Measurements from ENCODE around the gene RFPL3.
"Not testable (repeated sequence)": the region's sequence is repeated elsewhere in the genome, so short reads cannot be mapped to it uniquely, and the experiment has no call there.

The RFPL3 gene

DNA sequence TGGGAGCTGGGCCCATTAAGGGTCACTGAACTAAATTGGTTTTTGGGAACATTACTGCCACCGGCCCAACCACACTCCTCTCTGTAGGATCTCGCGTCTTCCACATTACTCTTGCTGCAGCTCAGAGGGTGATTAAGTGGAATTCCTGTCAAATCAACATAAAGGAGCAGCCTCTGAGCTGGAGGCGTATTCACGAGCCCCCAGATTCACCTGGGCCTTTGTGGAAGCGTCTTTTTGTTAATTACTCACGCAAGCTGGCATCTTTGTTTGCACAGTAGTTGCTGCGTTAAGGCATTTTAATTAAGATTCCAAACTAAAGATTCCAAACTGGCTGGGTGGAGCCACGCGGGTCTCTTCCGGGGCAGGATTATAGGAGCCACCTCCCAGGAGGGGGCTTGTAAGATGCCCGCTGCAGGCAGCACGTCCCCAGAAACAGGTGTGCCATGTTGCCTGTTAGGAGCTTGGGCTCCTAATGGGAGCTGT is 21.5 kb upstream of the RFPL3 start:
- Histone ChIP-seq H3K27me3 (no peaks in the 10 kb centered on the region), H3K9me3 (replicated peaks in 1 of 11) (no peaks in the 10 kb centered on the region), H3K27ac (no peak overlapping the region), H3K36me3 (no peaks in the 10 kb centered on the region), H3K4me3 (no peak overlapping the region), H3K9ac (no peak overlapping the region), H3K4me1 (peaks cover 0 to 7% (median 0%) of the 10 kb centered on the region in 10 experiments; a peak in 1 of 20 replicates), H3K4me2 (no peak overlapping the region), H4K20me1 (no peaks in the 10 kb centered on the region)
- no peak for TF ChIP-seq Cebpa-rat (IDR thresholded peaks at IDR 0.05)

GRCh38 chr22:32336771-32337424 is 20.8 kb upstream of the RFPL3 start:
- no peak overlapping the region for H3K4me3 ChIP-seq
- no peak overlapping the region for H3K4me2 ChIP-seq
- H3K9me3 ChIP-seq (replicated peaks in 1 of 11), result no peaks in the 10 kb centered on the region
- H4K20me1 ChIP-seq, result no peaks in the 10 kb centered on the region
- H3K27me3 ChIP-seq, result no peaks in the 10 kb centered on the region
- no peak for TF ChIP-seq Cebpa-rat (IDR thresholded peaks at IDR 0.05)
- H3K36me3 ChIP-seq, result no peaks in the 10 kb centered on the region
- H3K27ac ChIP-seq, result no peak overlapping the region
- peaks cover 0 to 7% (median 0%) of the 10 kb centered on the region in 10 experiments; a peak in 1 of 20 replicates for H3K4me1 ChIP-seq
- H3K9ac ChIP-seq, result no peak overlapping the region

DNA sequence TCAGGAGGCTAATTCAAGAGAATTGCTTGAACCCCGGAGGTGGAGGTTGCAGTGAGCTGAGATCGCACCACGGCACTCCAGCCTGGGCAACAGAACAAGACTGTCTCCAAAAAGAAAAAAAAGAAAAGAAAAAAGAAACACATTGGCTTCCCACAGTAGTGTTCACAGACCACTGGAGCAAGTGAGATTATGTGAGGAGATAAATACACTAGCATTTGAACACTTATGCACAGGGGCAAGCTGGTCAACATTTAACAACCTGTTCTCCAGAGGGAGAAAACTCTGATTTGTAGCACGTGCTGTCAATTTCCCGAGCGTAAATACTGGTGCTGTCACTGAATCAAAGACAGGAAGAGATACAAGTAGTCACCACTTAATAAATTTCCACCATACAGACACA is 20.2 kb upstream of the RFPL3 start:
- H4K20me1 ChIP-seq; H3K27me3 ChIP-seq; H3K4me2 ChIP-seq; H3K36me3 ChIP-seq; H3K4me3 ChIP-seq; H3K9ac ChIP-seq; H3K4me1 ChIP-seq; H3K9me3 ChIP-seq (replicated peaks in 1 of 11); H3K27ac ChIP-seq: not testable (repeated sequence)

GRCh38 chr22:32338757-32339156 is 18.9 kb upstream of the RFPL3 start:
- Histone ChIP-seq H3K27ac (no peak overlapping the region), H3K4me2 (no peak overlapping the region), H3K27me3 (no peaks in the 10 kb centered on the region), H3K4me1 (peaks cover 0 to 7% (median 0%) of the 10 kb centered on the region in 10 experiments; a peak in 1 of 20 replicates), H4K20me1 (no peaks in the 10 kb centered on the region), H3K36me3 (no peaks in the 10 kb centered on the region), H3K9me3 (replicated peaks in 1 of 11) (no peaks in the 10 kb centered on the region), H3K9ac (no peak overlapping the region), H3K4me3 (no peak overlapping the region)
- no peak for TF ChIP-seq Cebpa-rat (IDR thresholded peaks at IDR 0.05)

- TF ChIP-seq Cebpa-rat (IDR thresholded peaks at IDR 0.05), result no peak
- no peak overlapping the region for H3K27ac ChIP-seq
- no peaks in the 10 kb centered on the region for H4K20me1 ChIP-seq
- H3K9me3 ChIP-seq (replicated peaks in 1 of 11), result no peaks in the 10 kb centered on the region
- H3K4me2 ChIP-seq, result no peak overlapping the region
- H3K36me3 ChIP-seq, result no peaks in the 10 kb centered on the region
- H3K4me1 ChIP-seq, result peaks cover 0 to 7% (median 0%) of the 10 kb centered on the region in 10 experiments; a peak in 1 of 20 replicates
- no peak overlapping the region for H3K9ac ChIP-seq
- H3K4me3 ChIP-seq, result no peak overlapping the region
- H3K27me3 ChIP-seq, result no peaks in the 10 kb centered on the region
These were observed 18.3 kb upstream of the RFPL3 start for GRCh38 chr22:32339190-32340012.

- no peaks in the 10 kb centered on the region for H3K36me3 ChIP-seq
- no peaks in the 10 kb centered on the region for H4K20me1 ChIP-seq
- no peaks in the 10 kb centered on the region for H3K9me3 ChIP-seq (replicated peaks in 1 of 11)
- peaks cover 0 to 7% (median 0%) of the 10 kb centered on the region in 10 experiments; a peak in 1 of 20 replicates for H3K4me1 ChIP-seq
- no peak overlapping the region for H3K9ac ChIP-seq
- no peak for TF ChIP-seq Cebpa-rat (IDR thresholded peaks at IDR 0.05)
- no peaks in the 10 kb centered on the region for H3K27me3 ChIP-seq
- no peak overlapping the region for H3K27ac ChIP-seq
- H3K4me2 ChIP-seq, result peak overlapping the region in 1 of 11 experiments; percentile 20; a peak in 1 of 22 replicates
- no peak overlapping the region for H3K4me3 ChIP-seq
These were observed 17.3 kb upstream of the RFPL3 start for GRCh38 chr22:32340411-32340810.

GRCh38 chr22:32341122-32341740 is 16.4 kb upstream of the RFPL3 start:
- H3K27ac ChIP-seq, result no peak overlapping the region
- peaks cover 0 to 4% (median 0%) of the 10 kb centered on the region in 11 experiments; a peak in 1 of 22 replicates for H3K9me3 ChIP-seq (replicated peaks in 1 of 11)
- no peak overlapping the region for H3K4me2 ChIP-seq
- no peak for TF ChIP-seq Cebpa-rat (IDR thresholded peaks at IDR 0.05)
- no peaks in the 10 kb centered on the region for H4K20me1 ChIP-seq
- H3K27me3 ChIP-seq, result no peaks in the 10 kb centered on the region
- H3K9ac ChIP-seq, result no peak overlapping the region
- H3K4me3 ChIP-seq, result no peak overlapping the region
- H3K36me3 ChIP-seq, result no peaks in the 10 kb centered on the region
- peaks cover 0 to 7% (median 0%) of the 10 kb centered on the region in 10 experiments; a peak in 1 of 20 replicates for H3K4me1 ChIP-seq

DNA sequence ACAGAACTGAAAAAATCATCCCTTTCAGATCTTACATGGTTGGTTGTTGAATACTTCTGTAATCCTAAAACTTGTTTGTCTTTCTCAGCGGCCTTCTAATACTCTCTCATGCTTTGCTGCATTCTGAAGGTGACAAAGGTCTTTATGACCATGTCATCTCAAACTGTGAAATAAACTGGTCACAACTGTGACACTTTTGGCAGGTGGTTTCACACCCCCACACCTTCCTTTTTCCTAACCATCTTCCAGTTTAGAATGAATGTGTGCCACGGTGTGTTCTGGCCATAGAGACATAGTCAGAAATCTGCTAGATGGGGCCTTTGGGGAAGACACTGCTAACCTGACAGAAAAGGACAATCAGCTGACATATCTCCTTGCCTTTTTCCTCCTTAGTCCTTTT is 14.7 kb upstream of the RFPL3 start:
- Histone ChIP-seq H3K27ac (no peak overlapping the region), H3K9ac (no peak overlapping the region), H3K4me1 (peaks cover 0 to 7% (median 0%) of the 10 kb centered on the region in 10 experiments; a peak in 1 of 20 replicates), H3K27me3 (no peaks in the 10 kb centered on the region), H3K9me3 (replicated peaks in 1 of 11) (peaks cover 0 to 5% (median 0%) of the 10 kb centered on the region in 11 experiments; a peak in 1 of 22 replicates), H3K36me3 (no peaks in the 10 kb centered on the region), H3K4me2 (no peak overlapping the region), H3K4me3 (no peak overlapping the region), H4K20me1 (no peaks in the 10 kb centered on the region)
- TF ChIP-seq Cebpa-rat (IDR thresholded peaks at IDR 0.05), result no peak

- no peak overlapping the region for H3K9ac ChIP-seq
- no peaks in the 10 kb centered on the region for H4K20me1 ChIP-seq
- no peaks in the 10 kb centered on the region for H3K36me3 ChIP-seq
- TF ChIP-seq Cebpa-rat (IDR thresholded peaks at IDR 0.05), result no peak
- H3K27ac ChIP-seq, result no peak overlapping the region
- H3K27me3 ChIP-seq, result no peaks in the 10 kb centered on the region
- H3K4me1 ChIP-seq, result peaks cover 0 to 7% (median 0%) of the 10 kb centered on the region in 10 experiments; a peak in 1 of 20 replicates
- H3K9me3 ChIP-seq (replicated peaks in 1 of 11), result peaks cover 0 to 5% (median 0%) of the 10 kb centered on the region in 11 experiments; a peak in 1 of 22 replicates
- no peak overlapping the region for H3K4me3 ChIP-seq
- no peak overlapping the region for H3K4me2 ChIP-seq
These were observed 13.7 kb upstream of the RFPL3 start for GRCh38 chr22:32343941-32344340.

All from BLaER1 treated with 17β-estradiol and CSF1 and Interleukin-3, amounts not matched to agents 10 nM and 100 nM (cell line).